AG08395 (cell line): Measurements from ENCODE around the gene CCL26.
"Not testable (repeated sequence)": the region's sequence is repeated elsewhere in the genome, so short reads cannot be mapped to it uniquely, and the experiment has no call there.

Source experiments
- DNase-seq: peaks from one replicate; pipeline ENCODE4 v3.0.0; 2012; ENCODE audit warnings: mixed read lengths, low spot score

CCL26 gene

DNA sequence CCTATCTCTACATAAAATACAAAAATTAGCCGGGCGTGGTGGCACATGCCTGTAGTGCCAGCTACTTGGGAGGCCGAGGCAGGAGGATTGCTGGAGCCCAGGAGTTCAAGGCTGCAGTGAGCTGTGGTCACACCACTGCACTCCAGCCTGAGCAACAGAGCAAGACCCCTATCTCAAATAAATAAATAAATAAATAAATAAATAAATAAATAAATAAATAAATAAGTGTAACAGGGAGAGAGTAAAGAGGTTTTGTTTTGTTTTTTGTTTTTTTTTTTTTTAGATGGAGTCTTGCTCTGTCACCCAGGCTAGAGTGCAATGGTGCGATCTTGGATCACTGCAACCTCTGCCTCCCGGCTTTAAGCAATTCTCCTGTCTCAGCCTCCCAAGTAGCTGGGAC, 20.6 kb upstream of the CCL26 start:
- DNase-seq = not testable (repeated sequence)

DNA sequence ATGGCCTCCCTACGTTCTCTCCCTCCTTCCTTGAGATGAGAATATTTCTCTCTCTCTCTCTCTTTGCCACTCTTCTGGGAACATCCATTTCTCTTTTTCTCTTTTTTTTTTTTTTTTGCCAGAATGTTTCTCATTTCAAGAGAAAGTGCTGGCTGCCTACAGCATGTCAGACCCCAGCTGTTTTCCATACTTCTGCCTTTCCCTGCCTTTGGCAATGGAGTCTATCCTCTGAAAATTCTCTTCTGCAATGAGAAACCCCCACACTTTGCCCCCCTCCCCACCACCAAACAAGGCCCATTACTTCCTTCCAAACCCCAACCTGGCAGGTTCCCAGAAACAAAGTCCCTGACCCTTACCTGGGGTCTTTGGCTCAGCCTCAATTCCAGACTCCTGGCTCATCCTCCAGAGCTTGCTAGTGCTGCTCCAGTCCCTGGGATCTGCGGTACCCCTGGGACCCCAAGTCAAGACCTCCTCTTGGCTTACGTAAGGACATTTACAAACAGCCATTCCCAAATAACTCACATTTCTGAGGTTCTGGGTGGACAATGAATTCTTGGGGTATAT, 17.4 kb upstream of the CCL26 start:
- no peak for DNase-seq

- DNase-seq = not testable (repeated sequence)
Measured at GRCh38 chr7:75788154-75788847, 16.3 kb upstream of the CCL26 start.

GRCh38 chr7:75783058-75783457, 11.0 kb upstream of the CCL26 start:
- DNase-seq = not testable (repeated sequence)

GRCh38 chr7:75780647-75781273, 8.7 kb upstream of the CCL26 start:
- not testable (repeated sequence) for DNase-seq

- not testable (repeated sequence) for DNase-seq
Measured at GRCh38 chr7:75779516-75779915, 7.5 kb upstream of the CCL26 start.

DNA sequence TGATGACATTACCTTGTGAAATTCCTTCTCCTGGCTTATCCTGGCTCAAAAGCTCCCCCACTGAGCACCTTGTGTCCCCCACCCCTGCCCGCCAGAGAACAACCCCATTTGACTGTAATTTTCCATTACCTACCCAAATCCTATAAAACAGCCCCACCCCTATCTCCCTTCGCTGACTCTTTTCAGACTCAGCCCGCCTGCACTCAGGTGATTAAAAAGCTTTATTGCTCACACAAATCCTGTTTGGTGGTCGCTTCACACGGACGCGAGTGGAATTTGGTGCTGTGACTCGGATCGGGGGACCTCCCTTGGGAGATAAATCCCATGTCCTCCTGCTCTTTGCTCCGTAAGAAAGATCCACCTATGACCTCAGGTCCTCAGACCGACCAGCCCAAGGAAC, 7.0 kb upstream of the CCL26 start:
- DNase-seq = not testable (repeated sequence)

DNA sequence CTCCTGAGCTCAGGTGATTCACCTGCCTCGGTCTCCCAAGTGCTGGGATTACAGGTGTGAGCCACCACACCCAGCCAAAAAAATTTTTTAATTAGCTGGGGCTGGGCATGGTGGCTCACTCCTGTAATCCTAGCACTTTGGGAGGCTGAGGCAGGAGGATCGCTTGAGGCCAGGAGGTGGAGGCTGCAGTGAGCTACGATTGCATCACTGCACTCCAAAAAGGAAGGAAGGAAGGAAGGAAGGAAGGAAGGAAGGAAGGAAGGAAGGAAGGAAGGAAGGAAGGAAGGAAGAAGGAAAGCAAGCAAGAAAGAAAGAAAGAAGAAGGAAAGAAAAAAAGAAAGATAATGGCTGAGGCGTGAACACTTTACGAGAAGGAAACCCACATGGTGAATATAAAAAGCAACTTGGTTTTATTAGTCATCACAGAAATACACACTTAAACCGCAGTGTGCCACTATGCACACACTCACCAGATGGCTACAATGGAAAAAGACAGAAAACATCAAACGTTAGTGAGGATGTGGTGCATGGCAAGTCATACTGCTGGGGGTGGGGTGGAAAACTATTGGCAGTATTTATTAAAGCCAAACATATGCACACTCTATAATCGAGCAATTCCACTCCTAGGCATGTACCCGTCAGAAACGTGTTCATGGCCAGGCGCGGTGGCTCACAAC, 4.4 kb upstream of the CCL26 start:
- DNase-seq = peak; percentile 78

DNA sequence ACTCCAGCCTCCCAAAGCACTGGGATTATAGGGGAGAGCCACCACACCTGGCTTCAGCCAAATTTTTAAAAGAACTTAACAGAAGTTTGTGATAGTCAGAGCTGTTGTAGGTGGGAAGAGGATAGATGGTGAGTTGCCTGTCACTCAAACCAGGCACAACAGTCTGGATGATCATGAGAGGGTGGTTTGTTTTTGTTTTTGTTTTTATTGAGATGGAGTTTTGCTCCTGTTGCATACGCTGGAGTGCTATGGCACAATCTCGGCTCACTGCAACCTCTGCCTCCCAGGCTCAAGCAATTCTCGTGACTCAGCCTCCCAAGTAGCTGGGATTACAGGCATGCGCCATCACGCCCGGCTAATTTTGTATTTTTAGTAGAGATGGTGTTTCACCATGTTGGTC, 1.9 kb upstream of the CCL26 start:
- DNase-seq = not testable (repeated sequence)

- peak; percentile 56 for DNase-seq
Measured at GRCh38 chr7:75771224-75771623, 787 bp downstream of the CCL26 start.

- DNase-seq = peak; percentile 91
Measured at GRCh38 chr7:75762350-75762917, 9.6 kb downstream of the CCL26 start.

- DNase-seq = not testable (repeated sequence)
Measured at GRCh38 chr7:75761801-75762200, 10.2 kb downstream of the CCL26 start.

- DNase-seq = no peak
Measured at GRCh38 chr7:75758491-75758890, 13.5 kb downstream of the CCL26 start.

- no peak for DNase-seq
Measured at GRCh38 chr7:75757860-75758259, 14.2 kb downstream of the CCL26 start.

- DNase-seq = peak; percentile 53
Measured at GRCh38 chr7:75756991-75757676, 14.9 kb downstream of the CCL26 start.

GRCh38 chr7:75756206-75756990, 15.6 kb downstream of the CCL26 start:
- no peak for DNase-seq

GRCh38 chr7:75743455-75743859, 28.6 kb downstream of the CCL26 start:
- DNase-seq = no peak

DNA sequence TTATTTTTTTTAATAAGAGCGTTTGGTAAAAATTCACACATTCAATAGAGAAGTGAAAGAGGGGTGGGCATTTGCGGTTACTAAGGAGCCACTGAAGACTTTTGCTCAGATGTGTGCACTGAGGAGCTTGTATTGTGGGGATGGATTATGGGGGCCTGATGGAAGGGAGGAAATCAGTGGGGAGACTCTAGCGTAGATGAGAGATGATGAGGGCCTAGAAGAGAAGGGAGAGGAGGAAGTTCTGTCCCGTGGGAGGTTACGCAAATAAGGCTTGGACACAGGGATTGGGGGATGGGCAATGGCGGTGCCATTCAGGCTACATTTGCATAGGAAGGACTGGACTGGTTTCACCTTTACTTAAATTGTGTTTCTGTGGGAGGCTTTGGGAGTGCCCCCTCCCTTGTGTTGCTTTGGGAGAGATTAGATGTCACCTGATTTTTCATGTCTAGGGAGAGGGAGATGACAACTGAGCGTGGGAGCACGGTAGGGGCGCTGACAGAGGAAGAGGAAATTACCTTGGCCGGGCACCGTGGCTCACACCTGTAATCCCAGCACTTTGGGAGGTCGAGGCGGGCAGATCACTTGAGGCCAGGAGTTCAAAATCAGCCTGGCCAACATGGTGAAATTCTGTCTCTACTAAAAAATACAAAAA, 31.0 kb downstream of the CCL26 start:
- no peak for DNase-seq

- DNase-seq = no peak
Measured at GRCh38 chr7:75739796-75740672, 32.0 kb downstream of the CCL26 start.
